ENCODE measurements around the gene HSBP1L1. TPM values are rescaled to one million over a fixed set of nuclear protein-coding genes. Genes with fewer than 3 reads are reported as not detected.

HSBP1L1 gene
- total RNA-seq, 1 experiment from 2014 or later: not detected

DNA sequence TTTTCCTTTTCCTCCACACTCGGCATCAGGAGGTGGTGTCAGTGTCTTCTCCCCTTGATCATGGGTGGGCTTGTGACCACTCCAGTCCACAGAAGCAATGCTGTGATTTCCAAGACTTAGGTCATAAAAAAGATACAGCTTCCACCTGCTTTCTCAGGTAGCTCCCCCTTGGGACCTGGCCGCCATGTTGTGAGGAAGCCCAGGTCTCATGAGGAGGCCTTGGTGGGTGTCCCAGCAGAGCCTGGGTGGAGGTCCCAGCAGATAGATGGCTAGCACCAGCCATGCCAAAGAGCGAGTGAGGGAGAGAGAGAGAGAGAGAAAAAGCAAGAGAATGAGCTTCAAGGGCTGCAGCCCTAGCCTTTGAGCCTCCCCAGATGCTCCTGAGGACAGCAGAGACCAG lies 28.9 kb upstream of the HSBP1L1 start:
- H3K36me3 Mint-ChIP-seq (ENCODE audit: insufficient read depth in 1 of 3, low read depth in 3 of 3): peaks cover 0 to 43% (median 24%) of the 10 kb centered on the region in 3 experiments; a peak in 5 of 7 replicates
- no CpG with 5 or more reads among the region's 3 CpGs for whole genome bisulfite sequencing (ENCODE audit: extremely low coverage, insufficient read length, low lambda C conversion rate)

More for the DNA sequence above, 28.9 kb upstream of the HSBP1L1 start:
- H3K18ac ChIP-seq (ENCODE audit: insufficient read length, low read depth, low read length): no peak overlapping the region
- no peak overlapping the region for H3K4me3 Mint-ChIP-seq
- peaks cover 2 to 8% of the 10 kb centered on the region in 2 experiments; a peak in 3 of 4 replicates for H3K4me1 Mint-ChIP-seq
- no peak overlapping the region for H2AFZ ChIP-seq (ENCODE audit: low read length)
- no peaks in the 10 kb centered on the region for H3K79me1 ChIP-seq (ENCODE audit: insufficient read depth, low read depth, low read length, poor library complexity, severe bottlenecking)
- no peak overlapping the region for H2BK120ac ChIP-seq (ENCODE audit: low read depth, low read length, poor library complexity, severe bottlenecking)
- TF ChIP-seq, protein P1, sequence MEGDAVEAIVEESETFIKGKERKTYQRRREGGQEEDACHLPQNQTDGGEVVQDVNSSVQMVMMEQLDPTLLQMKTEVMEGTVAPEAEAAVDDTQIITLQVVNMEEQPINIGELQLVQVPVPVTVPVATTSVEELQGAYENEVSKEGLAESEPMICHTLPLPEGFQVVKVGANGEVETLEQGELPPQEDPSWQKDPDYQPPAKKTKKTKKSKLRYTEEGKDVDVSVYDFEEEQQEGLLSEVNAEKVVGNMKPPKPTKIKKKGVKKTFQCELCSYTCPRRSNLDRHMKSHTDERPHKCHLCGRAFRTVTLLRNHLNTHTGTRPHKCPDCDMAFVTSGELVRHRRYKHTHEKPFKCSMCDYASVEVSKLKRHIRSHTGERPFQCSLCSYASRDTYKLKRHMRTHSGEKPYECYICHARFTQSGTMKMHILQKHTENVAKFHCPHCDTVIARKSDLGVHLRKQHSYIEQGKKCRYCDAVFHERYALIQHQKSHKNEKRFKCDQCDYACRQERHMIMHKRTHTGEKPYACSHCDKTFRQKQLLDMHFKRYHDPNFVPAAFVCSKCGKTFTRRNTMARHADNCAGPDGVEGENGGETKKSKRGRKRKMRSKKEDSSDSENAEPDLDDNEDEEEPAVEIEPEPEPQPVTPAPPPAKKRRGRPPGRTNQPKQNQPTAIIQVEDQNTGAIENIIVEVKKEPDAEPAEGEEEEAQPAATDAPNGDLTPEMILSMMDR (conservative IDR thresholded peaks at IDR 0.05): no peak
- H3K27me3 Mint-ChIP-seq (ENCODE audit: low read depth): peaks cover 5% of the 10 kb centered on the region; the same call in 1 of the 2 replicates
- peaks cover 20 to 22% of the 10 kb centered on the region in 2 experiments for H3K9me3 Mint-ChIP-seq
- H2BK20ac ChIP-seq (ENCODE audit: low read depth, low read length, poor library complexity, severe bottlenecking): no peak overlapping the region
- no peak overlapping the region for H2AK5ac ChIP-seq (ENCODE audit: insufficient read length, low read length)
- no peak overlapping the region for H3K27ac Mint-ChIP-seq
- no peak overlapping the region for H3K14ac ChIP-seq (ENCODE audit: insufficient read depth, low read length)
- H2BK12ac ChIP-seq (ENCODE audit: insufficient read length, low read depth, low read length): no peak overlapping the region
- no peak overlapping the region for H4K5ac ChIP-seq (ENCODE audit: insufficient read length, low read depth, low read length)
- no peak overlapping the region for H2BK5ac ChIP-seq (ENCODE audit: insufficient read length, low read length)
- H3K27me3 ChIP-seq (ENCODE audit: insufficient read depth, low read length): no peaks in the 10 kb centered on the region
- DNase-seq: peak; percentile 5
- H3K27ac ChIP-seq (ENCODE audit: insufficient read length, low read depth, low read length): no peak overlapping the region
- H4K20me1 ChIP-seq (ENCODE audit: control insufficient read depth, insufficient read depth, insufficient read length): peaks cover 3% of the 10 kb centered on the region
- no peak overlapping the region for H2BK15ac ChIP-seq (ENCODE audit: low read depth, low read length)
- H3K56ac ChIP-seq (ENCODE audit: insufficient read length, low read depth, low read length): no peak overlapping the region
- H3K23ac ChIP-seq (ENCODE audit: insufficient read length, low read depth, low read length): no peak overlapping the region
- H3K79me2 ChIP-seq (ENCODE audit: insufficient read depth, low read length): no peaks in the 10 kb centered on the region
- no peak overlapping the region for H3K4ac ChIP-seq (ENCODE audit: low read depth, low read length)
- no peak overlapping the region for H4K91ac ChIP-seq (ENCODE audit: insufficient read length, low read depth, low read length)
- H4K8ac ChIP-seq (replicated peaks; ENCODE audit: insufficient read length, low read depth, low read length): no peak overlapping the region
- H3K9ac ChIP-seq (ENCODE audit: extremely low read depth, insufficient read length, low read length): no peak overlapping the region
- H3K4me2 ChIP-seq (ENCODE audit: insufficient read depth, insufficient read length, low read length): no peak overlapping the region
- H3K4me1 ChIP-seq (ENCODE audit: insufficient read depth, low read length): no peaks in the 10 kb centered on the region
- no peak overlapping the region for H3T11ph ChIP-seq (ENCODE audit: low read length)
- H3K9me3 ChIP-seq (ENCODE audit: control insufficient read depth, low read depth, low read length): peaks cover 5% of the 10 kb centered on the region
- no peaks in the 10 kb centered on the region for H3K23me2 ChIP-seq (ENCODE audit: insufficient read length, low read depth, low read length, poor library complexity, severe bottlenecking)
